HG03460 (cell line): ENCODE measurements around the gene TPPP.
"Not testable (repeated sequence)": the region's sequence is repeated elsewhere in the genome, so short reads cannot be mapped to it uniquely, and the experiment has no call there.

Experiments used
- ATAC-seq: cut with Tn5 transposase; IDR thresholded peaks from one replicate; pipeline ENCODE4 v1.9.1; 2021; ENCODE audit not compliant: unreplicated experiment

Gene TPPP

GRCh38 chr5:693271-694041, at the start of gene TPPP:
TPPP (minus strand) TSS chr5:693352; CDS start chr5:678060, 15,292 bp downstream.
- peak; percentile 75 for ATAC-seq

DNA sequence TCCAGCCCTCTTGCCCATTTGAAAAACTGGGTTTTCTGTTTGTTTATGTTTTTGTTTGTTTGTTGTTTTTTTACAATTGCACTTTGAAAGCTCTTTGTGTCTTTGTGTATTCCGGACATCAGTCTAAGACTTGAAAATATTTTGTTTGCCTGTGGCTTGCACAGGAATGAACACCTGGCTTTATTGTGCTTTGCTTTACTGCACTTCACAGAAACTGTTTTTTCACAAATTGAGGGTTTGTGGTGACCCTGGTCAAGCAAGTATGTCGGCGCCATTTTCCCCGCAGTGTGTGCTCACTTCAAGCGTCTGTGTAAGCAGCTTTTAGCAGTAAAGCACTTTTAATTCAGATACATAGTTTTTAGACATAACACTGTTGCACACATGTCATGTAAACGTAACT, 49.1 kb upstream of the TPPP start:
- ATAC-seq = not testable (repeated sequence)

DNA sequence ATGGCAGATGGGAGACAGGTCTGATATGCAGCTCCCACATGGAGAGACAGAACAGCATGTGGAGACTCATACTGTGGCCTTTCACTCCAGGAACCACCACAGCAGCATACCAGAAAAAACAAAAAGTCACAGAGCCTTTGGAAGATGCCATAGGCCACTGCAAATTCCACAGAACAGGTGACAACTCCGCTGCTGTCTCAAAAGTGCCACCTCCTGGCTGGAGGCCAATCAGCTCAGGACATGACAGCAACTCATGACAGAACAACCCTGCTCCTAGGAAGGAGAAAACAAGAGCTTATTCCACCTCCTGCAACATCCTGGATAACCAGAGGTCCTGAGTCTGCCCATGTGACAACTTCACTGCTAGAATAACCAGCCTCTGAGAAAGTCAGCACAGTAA, 41.0 kb upstream of the TPPP start:
- ATAC-seq = not testable (repeated sequence)

GRCh38 chr5:732754-733454, 39.8 kb upstream of the TPPP start:
- not testable (repeated sequence) for ATAC-seq

GRCh38 chr5:729225-729624, 36.1 kb upstream of the TPPP start:
- not testable (repeated sequence) for ATAC-seq

- ATAC-seq = not testable (repeated sequence)
Observed at GRCh38 chr5:727087-727486, 33.9 kb upstream of the TPPP start.

DNA sequence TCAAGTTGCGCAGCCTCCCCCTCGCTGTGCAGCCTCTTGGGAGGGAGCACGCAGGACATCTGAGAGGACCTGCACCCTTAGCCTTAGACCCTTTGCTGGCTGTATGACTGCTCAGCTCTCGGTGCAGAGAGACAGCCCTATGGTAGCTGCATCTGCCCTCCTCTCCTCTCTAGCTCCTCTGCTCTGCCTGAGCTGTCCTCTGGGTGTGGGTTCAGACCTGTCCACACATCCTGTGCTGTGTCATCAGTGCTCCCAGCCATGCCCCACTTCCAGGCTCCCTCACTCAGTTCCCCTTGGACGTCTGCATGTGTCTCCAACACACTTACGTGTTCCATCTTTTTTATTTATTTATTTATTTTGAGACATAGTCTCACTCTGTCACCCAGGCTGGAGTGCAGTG, 30.7 kb upstream of the TPPP start:
- not testable (repeated sequence) for ATAC-seq

GRCh38 chr5:723309-723708, 30.2 kb upstream of the TPPP start:
- not testable (repeated sequence) for ATAC-seq

- not testable (repeated sequence) for ATAC-seq
Observed at GRCh38 chr5:719379-719778, 26.2 kb upstream of the TPPP start.

- ATAC-seq = no peak
Observed at GRCh38 chr5:717143-717542, 24.0 kb upstream of the TPPP start.

- not testable (repeated sequence) for ATAC-seq
Observed at GRCh38 chr5:716740-717139, 23.6 kb upstream of the TPPP start.

- not testable (repeated sequence) for ATAC-seq
Observed at GRCh38 chr5:715636-716035, 22.5 kb upstream of the TPPP start.

- not testable (repeated sequence) for ATAC-seq
Observed at GRCh38 chr5:714215-715118, 21.3 kb upstream of the TPPP start.

GRCh38 chr5:713686-714085, 20.5 kb upstream of the TPPP start:
- ATAC-seq = not testable (repeated sequence)

DNA sequence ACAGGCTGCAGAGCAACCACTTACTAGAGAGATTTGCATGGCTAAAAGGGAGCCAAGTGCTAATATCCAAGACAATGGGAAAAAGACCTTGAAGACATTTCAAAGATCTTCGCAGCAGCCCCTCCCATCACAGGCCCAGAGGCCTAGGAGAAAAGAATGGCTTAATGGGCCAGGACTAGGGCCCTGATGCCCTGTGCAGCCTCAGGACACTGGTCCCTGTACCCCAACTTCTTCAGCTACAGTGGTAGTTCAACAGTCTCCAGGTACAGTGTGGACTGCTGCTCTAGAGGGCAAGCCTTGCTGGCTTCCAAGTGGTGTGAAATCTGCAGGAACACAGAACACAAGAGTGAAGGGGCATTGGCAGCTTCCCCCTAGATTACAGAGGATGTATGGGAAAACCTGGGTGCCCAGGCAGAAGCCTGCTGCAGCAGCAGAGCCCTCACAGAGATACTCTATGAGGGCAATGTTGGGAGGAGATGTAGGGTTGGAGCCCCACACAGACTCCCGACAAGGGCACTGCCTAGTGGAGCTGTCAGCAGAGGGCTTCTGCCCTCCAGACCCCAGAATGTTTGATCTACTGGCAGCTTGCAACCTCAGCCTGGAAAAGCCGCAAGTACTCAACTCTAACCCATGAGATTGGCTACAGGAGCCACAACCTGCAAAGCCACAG, 15.8 kb upstream of the TPPP start:
- not testable (repeated sequence) for ATAC-seq

DNA sequence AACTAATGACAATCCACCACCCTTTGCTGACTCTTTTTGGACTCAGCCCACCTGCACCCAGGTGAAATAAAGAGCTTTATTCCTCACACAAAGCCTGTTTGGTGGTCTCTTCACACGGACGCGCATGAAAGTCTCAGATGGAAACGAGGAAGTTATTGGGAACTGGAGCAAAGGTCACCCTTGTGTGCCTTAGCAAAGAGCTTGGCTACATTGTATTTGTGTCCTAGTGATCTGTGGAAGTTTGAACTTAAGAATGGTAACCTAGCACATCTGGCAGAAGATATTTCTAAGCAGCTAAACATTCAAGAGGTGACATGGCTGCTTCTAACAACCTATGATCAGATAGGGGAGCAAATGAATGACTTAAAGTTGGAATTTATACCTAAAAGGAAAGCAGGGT, 15.2 kb upstream of the TPPP start:
- ATAC-seq = not testable (repeated sequence)

GRCh38 chr5:706127-706526, 13.0 kb upstream of the TPPP start:
- not testable (repeated sequence) for ATAC-seq

- ATAC-seq = not testable (repeated sequence)
Observed at GRCh38 chr5:696753-697702, 3.9 kb upstream of the TPPP start.

GRCh38 chr5:696191-696590, 3.0 kb upstream of the TPPP start:
- not testable (repeated sequence) for ATAC-seq
